ENCODE measurements around the gene DYSF.

DYSF gene

DNA sequence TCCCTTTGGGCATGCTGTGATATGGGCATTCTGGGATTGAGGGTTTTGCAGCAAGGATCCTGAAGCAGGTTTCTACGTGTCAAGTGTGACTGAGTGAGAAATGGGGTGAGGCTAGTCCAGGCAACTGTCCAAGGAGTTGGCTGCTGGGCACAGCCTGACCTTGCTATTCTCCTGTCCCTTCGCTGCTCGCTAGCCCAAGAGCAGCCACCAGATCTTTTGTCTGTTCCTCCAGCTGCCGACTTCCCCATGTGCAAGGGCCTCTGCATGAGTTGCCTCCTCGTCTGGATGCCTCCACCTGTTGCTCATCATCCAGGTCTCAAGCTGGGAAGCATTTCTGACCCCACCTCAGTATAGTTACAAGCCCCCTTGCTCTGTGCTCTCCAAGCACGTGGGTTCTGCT, 71.1 kb downstream of the DYSF start:
- POLR2A ChIA-PET = no interaction called here
- CTCF ChIA-PET = no interaction called here
- H3K4me3 ChIP-seq (ENCODE audit: control insufficient read depth in 1 of 7, extremely low read depth in 1 of 7, insufficient read depth in 4 of 7, low read depth in 2 of 7, low read length in 6 of 7) = no peak overlapping the region
- 84% methylated on average over 6 of the region's 6 CpGs for WGBS (ENCODE audit: insufficient coverage)
- H3K4me1 ChIP-seq (ENCODE audit: control extremely low read depth in 1 of 4, control insufficient read depth in 4 of 4, insufficient read depth in 4 of 4, low read length in 3 of 4) = no peaks in the 10 kb centered on the region
- no peak overlapping the region for H3K27ac ChIP-seq (ENCODE audit: insufficient read depth in 1 of 2, low read depth in 1 of 2, low read length in 2 of 2, poor library complexity in 1 of 2, severe bottlenecking in 2 of 2)
- peaks cover 0 to 7% (median 5%) of the 10 kb centered on the region in 5 experiments for H3K27me3 ChIP-seq (replicated peaks in 2 of 5; ENCODE audit: control insufficient read depth in 4 of 5, insufficient read depth in 5 of 5, low read length in 4 of 5)
- H3K9me3 ChIP-seq (ENCODE audit: control extremely low read depth in 1 of 5, control insufficient read depth in 4 of 5, insufficient read depth in 2 of 5, low read depth in 1 of 5, low read length in 4 of 5) = no peaks in the 10 kb centered on the region
- no peaks in the 10 kb centered on the region for H3K36me3 ChIP-seq (ENCODE audit: control insufficient read depth in 4 of 4, insufficient read depth in 4 of 4, low read length in 3 of 4)
- no peak for DNase-seq

GRCh38 chr2:71526141-71526540, 72.8 kb downstream of the DYSF start:
- Histone ChIP-seq H3K4me1 (ENCODE audit: control extremely low read depth in 1 of 4, control insufficient read depth in 4 of 4, insufficient read depth in 4 of 4, low read length in 3 of 4) (no peaks in the 10 kb centered on the region), H3K4me3 (ENCODE audit: control insufficient read depth in 1 of 7, extremely low read depth in 1 of 7, insufficient read depth in 4 of 7, low read depth in 2 of 7, low read length in 6 of 7) (no peak overlapping the region), H3K27me3 (replicated peaks in 2 of 5; ENCODE audit: control insufficient read depth in 4 of 5, insufficient read depth in 5 of 5, low read length in 4 of 5) (peaks cover 0 to 8% (median 5%) of the 10 kb centered on the region in 5 experiments), H3K27ac (ENCODE audit: insufficient read depth in 1 of 2, low read depth in 1 of 2, low read length in 2 of 2, poor library complexity in 1 of 2, severe bottlenecking in 2 of 2) (no peak overlapping the region), H3K36me3 (ENCODE audit: control insufficient read depth in 4 of 4, insufficient read depth in 4 of 4, low read length in 3 of 4) (no peaks in the 10 kb centered on the region), H3K9me3 (ENCODE audit: control extremely low read depth in 1 of 5, control insufficient read depth in 4 of 5, insufficient read depth in 2 of 5, low read depth in 1 of 5, low read length in 4 of 5) (no peaks in the 10 kb centered on the region)
- DNase-seq = no peak
- CTCF ChIA-PET = interaction anchor here (0.9 to 1.4 kb wide), 2 partner anchors 14 to 20 kb away, joined by 3 read pairs; no protein-coding TSS in a partner anchor
- POLR2A ChIA-PET = no interaction called here
- 100% methylated on average over 3 of the region's 17 CpGs for WGBS (ENCODE audit: insufficient coverage)

DNA sequence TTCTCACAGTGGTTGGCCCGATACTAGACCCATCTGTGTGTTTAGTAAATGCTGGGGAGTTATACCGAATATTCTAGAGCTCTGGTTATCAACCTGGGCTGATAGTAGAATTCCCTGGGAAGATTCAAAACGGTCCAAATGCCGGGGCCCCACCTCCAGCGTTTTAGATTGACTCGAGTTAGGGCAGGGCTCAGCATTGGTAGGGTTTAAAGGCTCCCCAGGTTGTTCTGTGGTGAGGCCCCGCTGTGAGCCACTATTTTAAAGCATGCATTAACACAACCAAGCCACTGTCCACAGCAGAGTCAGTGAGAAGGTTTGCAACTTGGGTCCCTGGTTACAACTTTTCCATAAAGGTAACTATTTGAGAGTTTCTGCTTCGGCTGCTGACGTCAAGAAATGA, 73.6 kb downstream of the DYSF start:
- ChIA-PET CTCF (interaction anchor here (0.7 to 1.4 kb wide), 3 partner anchors 11 to 25 kb away, joined by 3 to 4 read pairs (median 3); no protein-coding TSS in a partner anchor), POLR2A (no interaction called here)
- Histone ChIP-seq H3K27ac (ENCODE audit: insufficient read depth in 1 of 2, low read depth in 1 of 2, low read length in 2 of 2, poor library complexity in 1 of 2, severe bottlenecking in 2 of 2) (no peak overlapping the region), H3K9me3 (ENCODE audit: control extremely low read depth in 1 of 5, control insufficient read depth in 4 of 5, insufficient read depth in 2 of 5, low read depth in 1 of 5, low read length in 4 of 5) (peaks cover 0 to 2% (median 0%) of the 10 kb centered on the region in 5 experiments), H3K36me3 (ENCODE audit: control insufficient read depth in 4 of 4, insufficient read depth in 4 of 4, low read length in 3 of 4) (no peaks in the 10 kb centered on the region), H3K4me3 (ENCODE audit: control insufficient read depth in 1 of 7, extremely low read depth in 1 of 7, insufficient read depth in 4 of 7, low read depth in 2 of 7, low read length in 6 of 7) (no peak overlapping the region), H3K4me1 (ENCODE audit: control extremely low read depth in 1 of 4, control insufficient read depth in 4 of 4, insufficient read depth in 4 of 4, low read length in 3 of 4) (peaks cover 0 to 4% (median 0%) of the 10 kb centered on the region in 4 experiments), H3K27me3 (replicated peaks in 2 of 5; ENCODE audit: control insufficient read depth in 4 of 5, insufficient read depth in 5 of 5, low read length in 4 of 5) (peaks cover 0 to 8% (median 7%) of the 10 kb centered on the region in 5 experiments)
- no peak for DNase-seq
- 89% methylated on average over 4 of the region's 9 CpGs for WGBS (ENCODE audit: insufficient coverage)

- Histone ChIP-seq H3K4me3 (ENCODE audit: control insufficient read depth in 1 of 7, extremely low read depth in 1 of 7, insufficient read depth in 4 of 7, low read depth in 2 of 7, low read length in 6 of 7) (no peak overlapping the region), H3K27ac (ENCODE audit: insufficient read depth in 1 of 2, low read depth in 1 of 2, low read length in 2 of 2, poor library complexity in 1 of 2, severe bottlenecking in 2 of 2) (no peak overlapping the region), H3K9me3 (ENCODE audit: control extremely low read depth in 1 of 5, control insufficient read depth in 4 of 5, insufficient read depth in 2 of 5, low read depth in 1 of 5, low read length in 4 of 5) (peaks cover 0 to 2% (median 0%) of the 10 kb centered on the region in 5 experiments), H3K36me3 (ENCODE audit: control insufficient read depth in 4 of 4, insufficient read depth in 4 of 4, low read length in 3 of 4) (no peaks in the 10 kb centered on the region), H3K27me3 (replicated peaks in 2 of 5; ENCODE audit: control insufficient read depth in 4 of 5, insufficient read depth in 5 of 5, low read length in 4 of 5) (peaks cover 0 to 8% (median 7%) of the 10 kb centered on the region in 5 experiments), H3K4me1 (ENCODE audit: control extremely low read depth in 1 of 4, control insufficient read depth in 4 of 4, insufficient read depth in 4 of 4, low read length in 3 of 4) (peaks cover 0 to 4% (median 0%) of the 10 kb centered on the region in 4 experiments)
- POLR2A ChIA-PET = no interaction called here
- no peak for DNase-seq
- CTCF ChIA-PET = interaction anchor here (1.4 kb wide), 1 partner anchor 9 kb away, joined by 4 read pairs; no protein-coding TSS in a partner anchor
- WGBS (ENCODE audit: insufficient coverage) = 98% methylated on average over 9 of the region's 10 CpGs
Measured at GRCh38 chr2:71528131-71528591, 74.8 kb downstream of the DYSF start.

GRCh38 chr2:71528749-71529148, 75.4 kb downstream of the DYSF start:
- no peak overlapping the region for H3K4me3 ChIP-seq (ENCODE audit: control insufficient read depth in 1 of 7, extremely low read depth in 1 of 7, insufficient read depth in 4 of 7, low read depth in 2 of 7, low read length in 6 of 7)
- DNase-seq = no peak
- peaks cover 0 to 2% (median 0%) of the 10 kb centered on the region in 5 experiments for H3K9me3 ChIP-seq (ENCODE audit: control extremely low read depth in 1 of 5, control insufficient read depth in 4 of 5, insufficient read depth in 2 of 5, low read depth in 1 of 5, low read length in 4 of 5)
- peaks cover 0 to 8% (median 7%) of the 10 kb centered on the region in 5 experiments for H3K27me3 ChIP-seq (replicated peaks in 2 of 5; ENCODE audit: control insufficient read depth in 4 of 5, insufficient read depth in 5 of 5, low read length in 4 of 5)
- H3K4me1 ChIP-seq (ENCODE audit: control extremely low read depth in 1 of 4, control insufficient read depth in 4 of 4, insufficient read depth in 4 of 4, low read length in 3 of 4) = peaks cover 0 to 4% (median 0%) of the 10 kb centered on the region in 4 experiments
- H3K27ac ChIP-seq (ENCODE audit: insufficient read depth in 1 of 2, low read depth in 1 of 2, low read length in 2 of 2, poor library complexity in 1 of 2, severe bottlenecking in 2 of 2) = no peak overlapping the region
- 100% methylated on average over 3 of the region's 4 CpGs for WGBS (ENCODE audit: insufficient coverage)
- ChIA-PET POLR2A (no interaction called here), CTCF (interaction anchor here (0.6 to 3.1 kb wide), 4 partner anchors 17 to 1995 kb away, joined by 3 to 15 read pairs (median 4); no protein-coding TSS in a partner anchor)
- H3K36me3 ChIP-seq (ENCODE audit: control insufficient read depth in 4 of 4, insufficient read depth in 4 of 4, low read length in 3 of 4) = no peaks in the 10 kb centered on the region

GRCh38 chr2:71530211-71530610, 76.8 kb downstream of the DYSF start:
- 70% methylated on average over 8 of the region's 8 CpGs for WGBS (ENCODE audit: insufficient coverage)
- Histone ChIP-seq H3K9me3 (ENCODE audit: control extremely low read depth in 1 of 5, control insufficient read depth in 4 of 5, insufficient read depth in 2 of 5, low read depth in 1 of 5, low read length in 4 of 5) (peaks cover 0 to 2% (median 0%) of the 10 kb centered on the region in 5 experiments), H3K36me3 (ENCODE audit: control insufficient read depth in 4 of 4, insufficient read depth in 4 of 4, low read length in 3 of 4) (no peaks in the 10 kb centered on the region), H3K27me3 (replicated peaks in 2 of 5; ENCODE audit: control insufficient read depth in 4 of 5, insufficient read depth in 5 of 5, low read length in 4 of 5) (peaks cover 0 to 8% (median 2%) of the 10 kb centered on the region in 5 experiments), H3K4me3 (ENCODE audit: control insufficient read depth in 1 of 7, extremely low read depth in 1 of 7, insufficient read depth in 4 of 7, low read depth in 2 of 7, low read length in 6 of 7) (no peak overlapping the region), H3K4me1 (ENCODE audit: control extremely low read depth in 1 of 4, control insufficient read depth in 4 of 4, insufficient read depth in 4 of 4, low read length in 3 of 4) (peaks cover 0 to 4% (median 0%) of the 10 kb centered on the region in 4 experiments), H3K27ac (ENCODE audit: insufficient read depth in 1 of 2, low read depth in 1 of 2, low read length in 2 of 2, poor library complexity in 1 of 2, severe bottlenecking in 2 of 2) (no peak overlapping the region)
- CTCF ChIA-PET = interaction anchor here (0.7 to 3.1 kb wide), 10 partner anchors 9 to 1077 kb away, joined by 3 to 15 read pairs (median 4); no protein-coding TSS in a partner anchor
- no peak for DNase-seq
- POLR2A ChIA-PET = interaction anchor here (0.6 kb wide), 1 partner anchor 303 kb away, joined by 4 read pairs; the partner anchor contains the start of gene PAIP2B

DNA sequence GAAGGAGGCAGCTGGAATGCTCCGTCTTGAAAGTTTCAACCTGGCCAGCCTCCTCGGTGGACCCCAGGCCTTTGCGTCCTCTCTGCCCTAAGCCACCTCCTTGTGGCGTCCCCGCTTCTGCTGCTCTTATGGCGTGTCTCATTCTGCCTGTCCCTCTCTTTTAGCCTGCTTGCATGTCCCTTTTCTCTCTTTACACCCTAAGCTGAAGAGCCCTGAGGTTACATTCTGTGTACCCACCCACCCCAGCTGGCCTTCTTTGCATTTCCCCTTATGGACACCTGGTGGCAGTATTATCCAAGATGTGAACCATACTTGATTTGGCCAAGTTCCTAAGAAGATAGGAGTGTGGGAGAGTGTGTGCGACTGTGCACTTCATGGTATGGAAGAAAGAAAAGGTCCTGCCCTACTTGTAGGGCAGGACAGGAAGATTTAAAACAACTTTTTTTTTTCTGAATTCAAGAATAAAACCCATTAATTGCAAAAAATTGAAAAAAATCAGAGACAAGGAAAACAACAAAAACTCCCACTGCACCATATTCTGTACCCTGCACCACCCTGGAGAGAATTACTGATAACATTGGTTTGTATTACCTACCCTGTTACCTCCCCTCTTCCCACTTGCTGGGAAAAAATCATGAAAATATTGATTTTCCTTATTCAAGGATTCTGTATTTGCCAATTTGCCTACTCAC, 77.4 kb downstream of the DYSF start:
- peak; percentile 40 to 67 (median 63) for DNase-seq
- Histone ChIP-seq H3K27me3 (replicated peaks in 2 of 5; ENCODE audit: control insufficient read depth in 4 of 5, insufficient read depth in 5 of 5, low read length in 4 of 5) (peaks cover 0 to 8% (median 2%) of the 10 kb centered on the region in 5 experiments), H3K9me3 (ENCODE audit: control extremely low read depth in 1 of 5, control insufficient read depth in 4 of 5, insufficient read depth in 2 of 5, low read depth in 1 of 5, low read length in 4 of 5) (peaks cover 0 to 2% (median 0%) of the 10 kb centered on the region in 5 experiments), H3K36me3 (ENCODE audit: control insufficient read depth in 4 of 4, insufficient read depth in 4 of 4, low read length in 3 of 4) (no peaks in the 10 kb centered on the region), H3K27ac (ENCODE audit: insufficient read depth in 1 of 2, low read depth in 1 of 2, low read length in 2 of 2, poor library complexity in 1 of 2, severe bottlenecking in 2 of 2) (no peak overlapping the region), H3K4me3 (ENCODE audit: control insufficient read depth in 1 of 7, extremely low read depth in 1 of 7, insufficient read depth in 4 of 7, low read depth in 2 of 7, low read length in 6 of 7) (no peak overlapping the region), H3K4me1 (ENCODE audit: control extremely low read depth in 1 of 4, control insufficient read depth in 4 of 4, insufficient read depth in 4 of 4, low read length in 3 of 4) (peaks cover 0 to 4% (median 0%) of the 10 kb centered on the region in 4 experiments)
- 90% methylated on average over 6 of the region's 7 CpGs for WGBS (ENCODE audit: insufficient coverage)
- CTCF ChIA-PET = interaction anchor here (0.7 to 3.1 kb wide), 10 partner anchors 8 to 1076 kb away, joined by 3 to 15 read pairs (median 4); no protein-coding TSS in a partner anchor
- POLR2A ChIA-PET = no interaction called here

Measured in common myeloid progenitor, CD34-positive (primary cell).